Neural cell (in vitro differentiated cells): Measurements from ENCODE around the gene PPFIA3. TPM values are rescaled to one million over a fixed set of nuclear protein-coding genes. Genes with fewer than 3 reads are reported as not detected.

Source experiments
- H2AFZ ChIP-seq: fragments of 200-600, 300-800 bp; sonication (generic), shearing (Covaris generic); 2 replicates; pipeline ENCODE4 v1.6.0; 2014; ENCODE audit warnings: low read depth, mild to moderate bottlenecking, antibody characterized with exemption, low read length, moderate library complexity
- H3F3A ChIP-seq: fragments of 200-600 bp; shearing (Covaris generic); 2 replicates; pipeline ENCODE4 v1.6.1; 2016; ENCODE audit warnings: mild to moderate bottlenecking, moderate library complexity, mixed read lengths, antibody characterized with exemption, low read length; ENCODE audit not compliant: insufficient read depth, poor library complexity, severe bottlenecking
- H3K27ac ChIP-seq: fragments of 200-600, 300-800 bp; sonication (generic), shearing (Covaris generic); 2 replicates; pipeline ENCODE4 v1.5.1; 2014; ENCODE audit warnings: mild to moderate bottlenecking, low read length, moderate library complexity
- H3K27me3 ChIP-seq: fragments of 300-800, 200-600 bp; sonication (generic), shearing (Covaris generic); 2 replicates; pipeline ENCODE4 v1.6.0; 2014; ENCODE audit warnings: mild to moderate bottlenecking, low read depth, low read length, moderate library complexity; ENCODE audit not compliant: insufficient read depth
- H3K36me3 ChIP-seq: fragments of 300-800, 200-600 bp; sonication (generic), shearing (Covaris generic); 2 replicates; pipeline ENCODE4 v1.5.1; 2014; ENCODE audit warnings: mild to moderate bottlenecking, antibody characterized with exemption, low read length, moderate library complexity; ENCODE audit not compliant: insufficient read depth
- H3K4me2 ChIP-seq: fragments of 300-800, 200-600 bp; sonication (generic), shearing (Covaris generic); 2 replicates; pipeline ENCODE4 v1.6.0; 2014; ENCODE audit warnings: mild to moderate bottlenecking, low read length
- H3K4me3 ChIP-seq: fragments of 300-800, 200-600 bp; sonication (generic), shearing (Covaris generic); 2 replicates; pipeline ENCODE4 v1.5.1; 2014; ENCODE audit warnings: mild to moderate bottlenecking, low read length, moderate library complexity
- H3K79me2 ChIP-seq: fragments of 200-600 bp; shearing (Covaris generic); replicated peaks from 2 replicates; pipeline ENCODE4 v1.6.0; 2014; ENCODE audit warnings: mild to moderate bottlenecking, low read length, moderate library complexity; ENCODE audit not compliant: insufficient read depth
- H3K9ac ChIP-seq: fragments of 300-800, 200-600 bp; sonication (generic), shearing (Covaris generic); 2 replicates; pipeline ENCODE4 v1.6.1; 2016; ENCODE audit warnings: mild to moderate bottlenecking, low read length, mixed read lengths
- H3K9me2 ChIP-seq: fragments of 200-600 bp; shearing (Covaris generic); 2 replicates; pipeline ENCODE4 v1.6.1; 2016; ENCODE audit warnings: mild to moderate bottlenecking, low read length, mixed read lengths; ENCODE audit not compliant: insufficient read depth
- H3K9me3 ChIP-seq: fragments of 200-600, 300-800 bp; sonication (generic), shearing (Covaris generic); 2 replicates; pipeline ENCODE4 v1.6.1; 2016; ENCODE audit warnings: mild to moderate bottlenecking, mixed run types, low read length, moderate library complexity, mixed read lengths
- H4K20me1 ChIP-seq: fragments of 200-600 bp; shearing (Covaris generic); 2 replicates; pipeline ENCODE4 v1.6.1; 2016; ENCODE audit warnings: mild to moderate bottlenecking, mixed run types; ENCODE audit not compliant: insufficient read depth
- EP300 ChIP-seq: fragments of 450-650 bp; conservative IDR thresholded peaks from 2 replicates; pipeline ENCODE4 v1.6.1; 2014; ENCODE audit warnings: antibody characterized with exemption, mild to moderate bottlenecking, moderate library complexity; ENCODE audit not compliant: poor library complexity, severe bottlenecking
- EZH2 ChIP-seq: fragments of 200-600, 300-800 bp; shearing (Covaris generic), sonication (generic); IDR thresholded peaks from 2 replicates; pipeline ENCODE4 v1.6.1; 2014; ENCODE audit warnings: antibody characterized with exemption, low read length, borderline replicate concordance, mild to moderate bottlenecking; ENCODE audit not compliant: insufficient read depth, poor library complexity, severe bottlenecking
- MXI1 ChIP-seq: fragments of 450-650 bp; conservative IDR thresholded peaks from 2 replicates; pipeline ENCODE4 v1.6.1; 2014; ENCODE audit warnings: antibody characterized with exemption, mild to moderate bottlenecking; ENCODE audit not compliant: poor library complexity, severe bottlenecking
- POLR2AphosphoS5 ChIP-seq: IDR thresholded peaks from 2 replicates; pipeline ENCODE4 v1.6.1; 2012
- RAD21 ChIP-seq: fragments of 450-650 bp; conservative IDR thresholded peaks from 2 replicates; pipeline ENCODE4 v1.6.1; 2014; ENCODE audit warnings: antibody characterized with exemption, mild to moderate bottlenecking, moderate library complexity
- SMC3 ChIP-seq: fragments of 450-650 bp; conservative IDR thresholded peaks from 2 replicates; pipeline ENCODE4 v1.6.1; 2014; ENCODE audit warnings: antibody characterized with exemption, mild to moderate bottlenecking, moderate library complexity; ENCODE audit not compliant: poor library complexity
- TAF1 ChIP-seq: IDR thresholded peaks from 2 replicates; pipeline ENCODE4 v1.6.1; 2012; ENCODE audit warnings: low read depth
- polyA plus RNA-seq: library from polyadenylated mRNA; depleted of rRNA; stranded (reverse); fragments of >200 nt; gene quantifications from 2 replicates; pipeline ENCODE4 v1.2.3, GENCODE V29; 2014
- TF ChIP-seq, protein P1 (sequence below): fragments of 450-650 bp; IDR thresholded peaks from 2 replicates; pipeline ENCODE4 v1.5.1; 2014; ENCODE audit warnings: antibody characterized with exemption, mild to moderate bottlenecking, moderate library complexity; ENCODE audit not compliant: poor library complexity, severe bottlenecking
- TF ChIP-seq, protein P2 (sequence below): IDR thresholded peaks from 2 replicates; pipeline ENCODE4 v1.6.1; 2012; ENCODE audit warnings: borderline replicate concordance

The PPFIA3 gene
- polyA plus RNA-seq, 1 donor from 2014 or later: 80.7 TPM

DNA sequence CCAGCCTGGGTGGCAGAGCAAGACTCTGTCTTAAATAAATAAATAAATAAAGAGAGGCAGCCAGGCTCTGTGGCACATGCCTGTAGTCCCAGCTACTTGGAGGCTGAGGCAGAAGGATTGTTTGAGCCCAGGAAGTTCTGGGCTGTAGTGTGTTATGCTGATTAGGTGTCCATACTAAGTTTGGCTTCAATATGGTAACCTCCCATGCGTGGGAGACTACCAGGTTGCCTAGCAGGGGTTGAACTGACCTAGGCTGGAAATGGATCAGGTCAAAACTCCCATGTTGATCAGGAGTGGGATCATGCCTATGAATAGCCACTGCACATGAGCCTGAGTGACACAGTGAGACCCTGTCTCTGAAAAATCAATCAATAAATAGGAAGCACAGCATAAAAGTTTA lies 38.1 kb upstream of the PPFIA3 start:
- TF ChIP-seq EZH2 (no peak), SMC3 (no peak), RAD21 (no peak), POLR2AphosphoS5 (no peak), EP300 (no peak), TAF1 (no peak), MXI1 (no peak)
- TF ChIP-seq, protein P1, sequence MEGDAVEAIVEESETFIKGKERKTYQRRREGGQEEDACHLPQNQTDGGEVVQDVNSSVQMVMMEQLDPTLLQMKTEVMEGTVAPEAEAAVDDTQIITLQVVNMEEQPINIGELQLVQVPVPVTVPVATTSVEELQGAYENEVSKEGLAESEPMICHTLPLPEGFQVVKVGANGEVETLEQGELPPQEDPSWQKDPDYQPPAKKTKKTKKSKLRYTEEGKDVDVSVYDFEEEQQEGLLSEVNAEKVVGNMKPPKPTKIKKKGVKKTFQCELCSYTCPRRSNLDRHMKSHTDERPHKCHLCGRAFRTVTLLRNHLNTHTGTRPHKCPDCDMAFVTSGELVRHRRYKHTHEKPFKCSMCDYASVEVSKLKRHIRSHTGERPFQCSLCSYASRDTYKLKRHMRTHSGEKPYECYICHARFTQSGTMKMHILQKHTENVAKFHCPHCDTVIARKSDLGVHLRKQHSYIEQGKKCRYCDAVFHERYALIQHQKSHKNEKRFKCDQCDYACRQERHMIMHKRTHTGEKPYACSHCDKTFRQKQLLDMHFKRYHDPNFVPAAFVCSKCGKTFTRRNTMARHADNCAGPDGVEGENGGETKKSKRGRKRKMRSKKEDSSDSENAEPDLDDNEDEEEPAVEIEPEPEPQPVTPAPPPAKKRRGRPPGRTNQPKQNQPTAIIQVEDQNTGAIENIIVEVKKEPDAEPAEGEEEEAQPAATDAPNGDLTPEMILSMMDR: no peak
- TF ChIP-seq, protein P2, sequence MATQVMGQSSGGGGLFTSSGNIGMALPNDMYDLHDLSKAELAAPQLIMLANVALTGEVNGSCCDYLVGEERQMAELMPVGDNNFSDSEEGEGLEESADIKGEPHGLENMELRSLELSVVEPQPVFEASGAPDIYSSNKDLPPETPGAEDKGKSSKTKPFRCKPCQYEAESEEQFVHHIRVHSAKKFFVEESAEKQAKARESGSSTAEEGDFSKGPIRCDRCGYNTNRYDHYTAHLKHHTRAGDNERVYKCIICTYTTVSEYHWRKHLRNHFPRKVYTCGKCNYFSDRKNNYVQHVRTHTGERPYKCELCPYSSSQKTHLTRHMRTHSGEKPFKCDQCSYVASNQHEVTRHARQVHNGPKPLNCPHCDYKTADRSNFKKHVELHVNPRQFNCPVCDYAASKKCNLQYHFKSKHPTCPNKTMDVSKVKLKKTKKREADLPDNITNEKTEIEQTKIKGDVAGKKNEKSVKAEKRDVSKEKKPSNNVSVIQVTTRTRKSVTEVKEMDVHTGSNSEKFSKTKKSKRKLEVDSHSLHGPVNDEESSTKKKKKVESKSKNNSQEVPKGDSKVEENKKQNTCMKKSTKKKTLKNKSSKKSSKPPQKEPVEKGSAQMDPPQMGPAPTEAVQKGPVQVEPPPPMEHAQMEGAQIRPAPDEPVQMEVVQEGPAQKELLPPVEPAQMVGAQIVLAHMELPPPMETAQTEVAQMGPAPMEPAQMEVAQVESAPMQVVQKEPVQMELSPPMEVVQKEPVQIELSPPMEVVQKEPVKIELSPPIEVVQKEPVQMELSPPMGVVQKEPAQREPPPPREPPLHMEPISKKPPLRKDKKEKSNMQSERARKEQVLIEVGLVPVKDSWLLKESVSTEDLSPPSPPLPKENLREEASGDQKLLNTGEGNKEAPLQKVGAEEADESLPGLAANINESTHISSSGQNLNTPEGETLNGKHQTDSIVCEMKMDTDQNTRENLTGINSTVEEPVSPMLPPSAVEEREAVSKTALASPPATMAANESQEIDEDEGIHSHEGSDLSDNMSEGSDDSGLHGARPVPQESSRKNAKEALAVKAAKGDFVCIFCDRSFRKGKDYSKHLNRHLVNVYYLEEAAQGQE: no peak
- Histone ChIP-seq H2AFZ (no peak overlapping the region), H3K36me3 (no peaks in the 10 kb centered on the region), H3K27me3 (no peaks in the 10 kb centered on the region), H3F3A (no peaks in the 10 kb centered on the region), H3K4me3 (no peak overlapping the region), H3K9me2 (no peaks in the 10 kb centered on the region), H3K27ac (no peak overlapping the region), H3K79me2 (peaks cover 8% of the 10 kb centered on the region), H3K9ac (no peak overlapping the region), H3K9me3 (no peaks in the 10 kb centered on the region), H4K20me1 (no peaks in the 10 kb centered on the region), H3K4me2 (no peak overlapping the region)

DNA sequence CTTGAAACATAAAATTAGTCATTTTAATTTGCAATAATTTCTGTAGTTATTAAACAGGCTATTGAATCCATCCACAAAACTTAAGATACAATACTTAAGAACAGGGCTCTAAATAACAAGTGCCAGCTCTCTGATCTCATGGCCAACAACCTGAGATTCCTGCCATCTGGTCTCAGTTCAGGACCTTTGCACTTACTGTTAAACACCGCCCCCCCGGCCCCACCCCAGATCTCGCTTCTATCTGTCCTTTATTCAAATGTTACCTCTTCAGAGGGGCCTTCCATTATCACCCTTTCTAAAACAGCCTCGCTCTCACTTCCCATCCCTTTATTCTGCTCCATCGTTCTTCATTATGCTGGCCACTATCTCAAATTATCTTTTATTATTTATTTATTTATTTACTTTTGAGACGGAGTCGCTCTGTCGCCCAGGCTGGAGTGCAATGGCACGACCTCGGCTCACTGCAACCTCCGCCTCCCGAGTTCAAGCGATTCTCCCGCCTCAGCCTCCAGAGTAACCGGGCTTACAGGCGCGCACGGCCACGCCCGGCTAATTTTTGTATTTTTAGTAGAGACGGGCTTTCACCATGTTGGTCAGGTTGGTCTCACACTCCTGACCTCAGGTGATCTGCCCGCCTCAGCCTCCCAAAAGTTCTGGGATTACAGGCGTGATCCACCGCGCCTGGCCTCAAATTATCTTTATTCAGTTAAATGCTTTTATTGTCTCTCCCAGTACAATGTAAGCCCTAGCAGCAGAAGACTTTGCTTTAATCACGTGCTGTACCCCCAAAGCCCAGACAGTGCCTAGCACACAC lies 34.9 kb upstream of the PPFIA3 start:
- Histone ChIP-seq H3K9ac (peak overlapping the region; percentile 65), H3K9me3 (no peaks in the 10 kb centered on the region), H3K79me2 (peaks cover 31% of the 10 kb centered on the region), H2AFZ (peak overlapping the region; percentile 78), H3K27ac (peak overlapping the region; percentile 78), H4K20me1 (no peaks in the 10 kb centered on the region), H3K36me3 (no peaks in the 10 kb centered on the region), H3K27me3 (no peaks in the 10 kb centered on the region), H3K4me3 (peak overlapping the region; percentile 86), H3K4me2 (no peak overlapping the region), H3F3A (no peaks in the 10 kb centered on the region), H3K9me2 (no peaks in the 10 kb centered on the region)
- no peak for TF ChIP-seq TAF1
- no peak for TF ChIP-seq RAD21
- TF ChIP-seq, protein P2: no peak
